Erythroblast (primary cell): ENCODE measurements around the gene NEDD4.

ENCODE experiments used
- GATA1 ChIP-seq: IDR thresholded peaks from 2 replicates; pipeline ENCODE4 v1.6.1; 2011; ENCODE audit warnings: low read depth, mild to moderate bottlenecking, control low read depth, low read length, moderate library complexity
- POLR2A ChIP-seq: IDR thresholded peaks from 2 replicates; pipeline ENCODE4 v1.6.1; 2011; ENCODE audit warnings: mild to moderate bottlenecking, low read length

- TF ChIP-seq POLR2A, result no peak
- TF ChIP-seq GATA1, result no peak
Observed at GRCh38 chr15:55846116-55846707, 147.2 kb downstream of the NEDD4 start.
